HL-60/S4 treated with retinoic acid at 250 ng/mL for 4 days and 3 days (cell line): ENCODE measurements around the gene SLK.

Experiments
- in situ Hi-C: fragments of 300-500 bp; cut with MboI; formaldehyde crosslinking; loops from 2 replicates; pipeline ENCODE4 v1.7.0; 2022; ENCODE audit warnings: low sequenced_read_pairs

Gene SLK

DNA sequence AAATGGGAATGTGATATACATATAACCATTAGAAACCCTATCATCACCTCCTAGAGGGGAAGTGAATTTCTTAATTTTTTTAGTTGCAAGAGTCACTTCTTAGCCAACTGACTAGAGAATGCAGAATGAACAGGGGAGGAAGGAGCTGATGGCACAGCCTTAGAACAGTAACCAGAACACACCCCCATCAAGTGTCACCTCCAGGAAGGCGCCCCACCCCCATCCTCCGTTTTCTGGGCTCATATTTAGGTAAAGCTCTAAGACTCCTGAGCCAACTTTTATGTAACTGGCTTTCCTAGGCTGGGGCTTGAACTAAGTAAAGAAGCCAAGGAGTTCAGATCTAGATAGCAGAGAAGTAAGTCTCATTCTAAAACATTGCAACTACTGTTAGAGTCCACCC lies 64.7 kb downstream of the SLK start:
- in situ Hi-C loops = no loop called here

GRCh38 chr10:104032144-104032775 lies 65.3 kb downstream of the SLK start:
- in situ Hi-C loops = no loop called here

- in situ Hi-C loops = no loop called here
Observed at GRCh38 chr10:104033401-104033930, 66.5 kb downstream of the SLK start.

GRCh38 chr10:104033966-104034365 lies 67.0 kb downstream of the SLK start:
- in situ Hi-C loops = no loop called here

DNA sequence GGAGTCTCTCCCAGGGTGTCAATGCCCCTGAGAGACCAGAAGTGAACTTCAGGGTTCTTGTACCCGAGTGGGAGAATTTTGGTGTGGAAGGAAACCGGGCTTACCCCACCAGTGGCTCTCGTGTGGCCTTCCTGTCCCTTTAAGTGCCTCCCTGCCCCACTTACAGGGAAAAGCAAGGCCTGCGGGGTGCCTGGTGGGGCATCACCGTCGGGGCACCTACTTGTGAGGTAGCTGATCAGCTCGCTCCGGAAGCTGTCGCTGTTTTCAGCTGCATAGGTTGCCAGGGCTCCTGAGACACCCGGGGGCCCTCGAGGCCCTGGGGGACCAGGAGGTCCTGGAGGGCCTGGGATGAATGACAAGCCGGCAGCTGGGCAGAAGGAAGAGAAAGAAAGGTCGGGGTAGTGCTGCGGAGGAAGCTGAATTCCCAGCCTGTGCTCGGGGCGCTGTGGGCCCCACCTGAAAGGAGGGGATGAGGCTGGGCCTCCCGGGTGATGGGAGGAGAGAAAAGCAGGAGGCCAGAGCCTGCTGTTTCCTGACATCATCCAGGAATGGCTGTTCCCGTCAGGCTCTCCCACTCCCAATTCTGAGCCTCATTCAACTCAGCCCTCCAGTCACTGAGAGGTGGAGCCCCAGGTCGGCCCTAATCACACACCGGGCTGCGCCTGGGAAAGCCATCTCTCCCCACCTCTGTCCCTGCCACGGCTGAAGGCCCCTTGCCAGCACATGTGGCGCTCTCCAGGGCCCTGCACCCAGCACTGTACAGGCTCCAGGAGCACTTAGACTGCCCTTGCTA lies 67.7 kb downstream of the SLK start:
- in situ Hi-C loops = no loop called here

GRCh38 chr10:104035194-104036068 lies 68.5 kb downstream of the SLK start:
- in situ Hi-C loops = no loop called here

DNA sequence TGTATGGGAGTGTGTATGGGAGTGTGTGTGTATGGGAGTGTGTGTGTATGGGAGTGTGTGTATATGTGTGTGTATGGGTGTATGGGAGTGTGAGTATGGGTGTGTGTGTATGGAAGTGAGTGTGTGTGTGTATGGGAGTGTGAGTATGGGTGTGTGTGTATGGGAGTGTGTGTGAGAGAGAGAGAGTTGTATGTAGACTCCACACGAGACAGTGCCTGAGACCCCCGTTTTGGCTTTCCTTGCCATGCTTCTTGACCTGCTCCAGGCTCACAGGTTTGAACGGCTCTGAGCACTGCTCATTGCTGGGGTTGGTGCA lies 69.1 kb downstream of the SLK start:
- in situ Hi-C loops = no loop called here

GRCh38 chr10:104036518-104037260 lies 69.7 kb downstream of the SLK start:
- in situ Hi-C loops = no loop called here

DNA sequence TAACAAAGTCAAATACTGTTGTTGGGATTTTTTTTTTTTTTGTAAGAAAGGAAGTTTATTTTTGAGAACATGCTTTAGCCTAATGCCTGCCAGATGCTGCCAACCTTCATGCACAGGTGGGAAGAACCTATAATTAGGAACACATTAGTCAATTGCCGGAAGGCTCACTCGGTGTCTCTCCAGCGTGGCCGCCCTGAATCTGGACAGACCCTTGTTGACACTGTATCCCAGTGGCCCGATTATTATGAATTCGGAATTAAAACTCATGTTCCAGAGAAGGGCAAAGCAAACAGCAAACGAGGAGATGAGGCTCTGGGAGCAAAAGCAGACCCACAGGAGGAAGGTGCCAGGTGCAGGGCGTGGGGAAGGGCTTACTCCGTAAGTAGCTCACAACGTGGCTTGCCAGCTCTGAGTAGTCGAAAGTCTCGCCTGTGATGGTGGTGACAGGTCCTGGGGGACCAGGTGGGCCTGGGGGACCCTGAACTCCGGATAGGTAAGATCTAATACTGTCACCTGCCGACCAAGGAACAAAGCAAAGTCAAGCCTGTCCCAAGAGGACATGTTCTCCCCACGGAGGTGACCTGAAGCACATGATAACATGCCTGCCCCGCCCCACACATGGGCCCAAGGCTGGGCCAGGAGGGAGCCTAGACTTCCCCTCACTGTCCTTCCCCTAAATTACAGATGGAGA lies 70.5 kb downstream of the SLK start:
- in situ Hi-C loops = no loop called here

DNA sequence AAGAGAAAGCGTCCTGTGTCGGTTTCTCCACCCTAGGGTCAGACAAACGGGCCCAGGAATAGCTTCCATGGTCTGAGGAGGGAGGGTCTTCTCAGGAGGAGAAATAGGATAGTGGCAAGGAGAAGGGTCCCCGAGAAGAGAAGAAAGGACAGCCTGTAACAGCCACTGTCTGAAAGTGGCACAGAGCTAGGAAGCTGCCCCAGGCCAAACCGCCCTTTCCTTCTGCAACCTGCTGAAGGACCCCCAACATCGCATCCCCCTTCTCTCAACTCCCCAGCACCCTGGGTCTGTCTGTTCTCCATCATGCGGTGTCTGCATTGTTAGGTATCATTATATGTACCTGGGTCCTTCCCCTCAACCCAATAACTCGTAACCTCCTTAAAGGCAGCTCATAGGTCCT lies 71.6 kb downstream of the SLK start:
- in situ Hi-C loops = no loop called here

GRCh38 chr10:104038958-104039752 lies 72.2 kb downstream of the SLK start:
- in situ Hi-C loops = no loop called here

GRCh38 chr10:104040382-104040781 lies 73.4 kb downstream of the SLK start:
- in situ Hi-C loops = no loop called here

DNA sequence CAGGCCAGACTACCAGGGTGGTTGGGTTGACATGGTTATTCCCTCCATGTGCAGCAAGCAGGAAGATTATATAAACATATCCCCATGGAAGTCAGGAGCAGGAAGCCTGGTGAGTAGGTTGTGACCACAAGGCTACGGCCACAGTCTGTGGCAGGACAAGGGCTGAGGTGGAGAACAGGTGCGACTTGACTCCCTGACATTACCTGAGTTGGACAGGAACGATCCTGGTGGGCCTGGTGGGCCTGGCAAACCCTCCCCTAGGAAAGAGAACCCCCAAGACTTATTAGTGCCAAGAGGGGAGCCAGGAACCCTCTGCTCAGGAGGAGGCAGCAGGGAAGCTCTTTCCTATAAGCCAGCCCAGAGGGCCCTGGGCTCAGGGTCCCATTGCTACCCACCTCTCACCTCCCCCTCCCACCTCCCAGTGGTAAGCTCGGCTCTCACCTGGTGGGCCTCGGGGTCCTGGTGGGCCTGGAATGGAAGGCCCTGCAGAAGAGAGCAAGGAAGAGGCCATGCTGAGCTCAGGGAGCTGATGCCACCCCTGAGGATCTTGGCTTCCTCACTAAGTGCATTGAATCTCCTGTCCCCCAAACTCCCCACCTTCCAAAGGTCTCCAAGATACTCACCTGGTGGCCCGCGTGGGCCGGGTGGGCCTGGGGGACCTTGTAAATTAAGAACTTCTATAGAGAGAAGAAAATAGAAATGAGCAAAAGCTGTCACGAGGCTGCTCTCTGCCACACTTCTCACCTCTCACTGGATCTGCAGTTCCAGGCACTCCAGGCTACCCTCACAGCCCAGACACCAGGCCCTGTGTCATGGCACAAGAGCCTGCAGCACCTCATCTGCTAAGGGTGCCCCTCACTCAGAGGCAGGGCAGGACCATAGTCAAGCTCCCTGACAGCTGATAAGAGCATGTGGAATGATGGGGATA lies 74.2 kb downstream of the SLK start:
- in situ Hi-C loops = no loop called here

GRCh38 chr10:104041891-104042535 lies 75.1 kb downstream of the SLK start:
- in situ Hi-C loops = no loop called here

GRCh38 chr10:104043185-104043830 lies 76.4 kb downstream of the SLK start:
- in situ Hi-C loops = no loop called here

DNA sequence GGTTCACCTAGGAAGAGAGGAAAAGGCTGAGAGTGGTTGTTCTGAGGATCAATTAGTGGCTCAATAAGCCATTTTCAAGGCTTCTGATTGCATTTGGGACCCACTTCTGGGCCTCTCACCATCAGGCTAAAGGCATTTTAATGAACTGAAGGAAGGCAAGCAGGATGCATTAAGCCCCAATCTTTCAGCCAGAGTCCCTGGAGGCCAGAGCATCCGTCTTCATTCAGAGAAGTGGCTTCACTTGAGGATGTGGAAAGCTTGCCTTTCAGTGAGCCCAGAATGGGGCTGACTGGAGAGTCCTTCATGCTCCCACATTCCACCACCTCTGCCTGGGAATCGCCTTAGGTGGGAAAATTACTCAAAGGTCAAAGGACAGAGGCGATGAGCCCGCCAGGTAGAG lies 76.9 kb downstream of the SLK start:
- in situ Hi-C loops = no loop called here
